GM18870 (cell line): ENCODE measurements around the gene AP4E1.
"Not testable (repeated sequence)": the region's sequence is repeated elsewhere in the genome, so short reads cannot be mapped to it uniquely, and the experiment has no call there.

Experiments used
- ATAC-seq: cut with Tn5 transposase; IDR thresholded peaks from one replicate; pipeline ENCODE4 v1.9.1; 2021; ENCODE audit warnings: moderate library complexity; ENCODE audit not compliant: unreplicated experiment

Gene AP4E1

DNA sequence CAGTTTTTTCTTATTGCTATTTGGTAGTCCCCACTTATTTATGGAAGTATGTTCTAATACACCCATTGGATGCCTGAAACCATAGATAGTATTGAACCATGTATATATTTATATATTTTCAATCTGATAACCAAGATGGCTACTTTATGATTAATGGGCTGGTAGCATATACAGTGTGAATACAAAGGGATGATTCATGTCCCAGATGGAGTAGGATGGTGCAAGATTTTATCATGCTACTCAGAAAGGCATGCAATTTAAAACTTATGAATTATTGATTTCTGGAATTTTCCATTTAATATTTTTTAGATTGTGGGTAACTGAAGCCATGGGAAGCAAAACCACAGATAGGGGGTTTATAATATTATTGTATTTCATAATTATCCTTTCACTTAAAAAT is 35.2 kb downstream of the AP4E1 start:
- ATAC-seq, result no peak

DNA sequence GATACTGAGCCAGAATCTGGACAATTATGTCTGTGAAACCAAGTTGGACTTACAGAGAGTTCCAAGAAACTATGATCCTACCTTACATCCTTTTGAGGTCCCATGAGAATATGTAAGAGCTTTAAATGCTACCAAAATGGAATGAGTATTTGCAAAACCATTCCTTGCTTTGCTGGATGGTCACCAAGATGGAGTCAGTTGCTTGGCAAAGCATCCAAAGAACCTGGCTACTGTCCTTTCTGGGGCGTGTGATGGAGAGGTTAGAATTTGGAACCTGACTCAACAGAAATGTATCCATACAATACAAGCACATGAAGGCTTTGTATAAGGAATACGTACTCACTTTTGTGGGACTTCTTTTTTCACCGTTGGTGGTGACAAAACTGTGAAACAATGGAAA is 36.2 kb downstream of the AP4E1 start:
- no peak for ATAC-seq

GRCh38 chr15:50945725-50946124 is 37.2 kb downstream of the AP4E1 start:
- ATAC-seq, result no peak

DNA sequence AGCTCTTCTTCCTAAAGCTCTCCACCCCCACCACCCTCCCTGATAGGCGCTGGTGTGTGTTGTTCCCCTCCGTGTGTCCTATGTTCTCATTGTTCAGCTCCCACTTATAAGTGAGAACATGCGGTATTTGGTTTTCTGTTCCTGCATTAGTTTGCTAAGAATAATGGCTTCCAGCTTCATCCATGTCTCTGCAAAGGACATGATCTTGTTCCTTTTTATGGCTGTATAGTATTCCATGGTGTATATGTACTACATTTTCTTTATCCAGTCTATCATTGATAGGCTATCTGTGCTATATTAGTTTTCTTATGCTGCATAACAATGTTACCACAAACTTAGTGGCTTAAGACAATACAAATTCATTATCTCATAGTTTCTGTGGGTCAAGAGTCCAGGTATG is 42.3 kb downstream of the AP4E1 start:
- not testable (repeated sequence) for ATAC-seq

- ATAC-seq, result no peak
Observed at GRCh38 chr15:50953302-50953701, 44.8 kb downstream of the AP4E1 start.

DNA sequence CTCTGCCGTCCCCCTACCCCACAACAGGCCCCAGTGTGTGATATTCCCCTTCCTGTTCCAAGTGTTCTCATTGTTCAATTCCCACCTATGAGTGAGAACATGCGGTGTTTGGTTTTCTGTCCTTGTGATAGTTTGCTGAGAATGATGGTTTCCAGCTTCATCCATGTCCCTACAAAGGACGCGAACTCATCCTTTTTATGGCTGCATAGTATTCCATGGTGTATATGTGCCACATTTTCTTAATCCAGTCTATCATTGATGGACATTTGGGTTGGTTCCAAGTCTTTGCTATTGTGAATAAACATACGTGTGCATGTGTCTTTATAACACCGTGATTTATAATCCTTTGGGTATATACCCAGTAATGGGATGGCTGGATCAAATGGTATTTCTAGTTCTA is 46.4 kb downstream of the AP4E1 start:
- ATAC-seq, result not testable (repeated sequence)

GRCh38 chr15:50959717-50960116 is 51.2 kb downstream of the AP4E1 start:
- ATAC-seq, result no peak

- no peak for ATAC-seq
Observed at GRCh38 chr15:50964075-50964474, 55.6 kb downstream of the AP4E1 start.

DNA sequence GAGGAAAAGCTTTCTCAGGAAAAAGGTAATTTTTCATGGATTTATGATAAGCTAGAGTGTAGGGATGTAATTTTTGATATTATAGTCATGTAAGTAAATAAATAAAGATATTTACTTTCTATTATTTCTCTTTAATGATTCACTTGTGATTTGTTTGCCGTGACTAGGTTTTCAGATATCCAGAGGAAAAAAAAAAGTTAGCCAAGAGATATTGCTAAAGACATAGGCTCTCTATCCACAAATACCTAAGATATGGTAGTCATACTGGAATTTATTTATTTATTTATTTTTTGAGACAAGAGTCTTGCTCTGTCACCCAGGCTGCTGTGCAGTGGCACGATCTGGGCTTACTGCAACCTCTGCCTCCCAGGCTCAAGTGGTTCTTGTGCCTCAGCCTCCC is 59.9 kb downstream of the AP4E1 start:
- ATAC-seq, result no peak

- ATAC-seq, result no peak
Observed at GRCh38 chr15:50970524-50970923, 62.0 kb downstream of the AP4E1 start.

GRCh38 chr15:50971115-50971514 is 62.6 kb downstream of the AP4E1 start:
- no peak for ATAC-seq

DNA sequence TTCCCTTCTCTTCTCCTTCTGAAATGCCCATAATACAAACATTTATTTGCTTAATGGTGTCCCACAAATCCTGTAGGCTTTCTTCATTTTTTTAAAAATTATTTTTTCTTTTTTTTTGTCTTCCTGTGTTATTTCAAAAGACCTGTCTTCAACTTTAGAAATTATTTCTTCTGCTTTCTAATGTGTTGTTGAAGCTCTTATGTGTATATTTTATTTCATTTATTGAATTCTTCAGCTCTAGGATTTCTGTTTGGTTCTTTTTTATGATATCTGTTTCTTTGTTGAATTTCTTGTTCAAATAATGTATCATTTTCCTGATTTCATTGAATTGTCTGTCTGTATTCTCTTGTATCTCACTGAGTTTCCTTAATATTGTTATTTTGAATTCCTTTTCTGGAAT is 63.1 kb downstream of the AP4E1 start:
- ATAC-seq, result no peak

GRCh38 chr15:50973605-50974004 is 65.1 kb downstream of the AP4E1 start:
- no peak for ATAC-seq

DNA sequence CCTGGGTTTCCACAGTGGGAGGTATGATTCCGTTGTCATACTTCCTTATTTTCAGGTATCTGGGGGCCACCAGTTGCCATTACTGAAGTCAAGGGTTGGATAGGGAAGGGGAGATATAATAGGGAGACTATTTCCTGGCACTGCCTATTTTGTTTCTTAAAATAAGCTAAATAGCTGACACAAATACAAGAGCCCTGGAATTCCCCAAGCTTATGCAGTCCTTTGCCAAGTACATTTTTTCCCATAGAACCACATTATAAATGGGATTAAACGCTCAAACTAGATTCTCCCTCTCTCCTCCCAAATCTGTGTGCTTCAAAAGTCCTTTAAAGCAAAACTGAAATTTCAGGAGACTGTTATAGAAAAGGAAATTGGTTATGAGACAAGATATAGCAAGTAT is 68.7 kb downstream of the AP4E1 start:
- no peak for ATAC-seq

- no peak for ATAC-seq
Observed at GRCh38 chr15:50978580-50978979, 70.1 kb downstream of the AP4E1 start.

DNA sequence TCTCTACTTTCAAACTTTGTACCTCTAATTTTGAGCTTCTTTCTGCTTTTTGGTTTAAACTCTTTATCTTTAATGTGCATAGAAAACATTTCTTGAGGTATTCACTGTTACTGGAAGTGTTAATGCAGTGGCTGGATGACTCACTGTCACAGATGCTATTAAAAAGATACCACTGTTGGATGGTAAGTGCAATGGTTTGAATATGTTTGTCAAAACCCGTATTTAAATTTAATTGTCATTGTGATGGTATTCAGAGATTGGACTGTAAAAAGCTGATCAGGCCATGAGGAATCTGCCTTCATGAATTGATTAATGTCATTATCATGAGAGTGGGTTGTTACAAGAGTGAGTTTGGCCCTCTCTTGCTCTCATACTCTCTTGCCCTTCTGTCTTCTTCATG is 70.6 kb downstream of the AP4E1 start:
- ATAC-seq, result no peak

DNA sequence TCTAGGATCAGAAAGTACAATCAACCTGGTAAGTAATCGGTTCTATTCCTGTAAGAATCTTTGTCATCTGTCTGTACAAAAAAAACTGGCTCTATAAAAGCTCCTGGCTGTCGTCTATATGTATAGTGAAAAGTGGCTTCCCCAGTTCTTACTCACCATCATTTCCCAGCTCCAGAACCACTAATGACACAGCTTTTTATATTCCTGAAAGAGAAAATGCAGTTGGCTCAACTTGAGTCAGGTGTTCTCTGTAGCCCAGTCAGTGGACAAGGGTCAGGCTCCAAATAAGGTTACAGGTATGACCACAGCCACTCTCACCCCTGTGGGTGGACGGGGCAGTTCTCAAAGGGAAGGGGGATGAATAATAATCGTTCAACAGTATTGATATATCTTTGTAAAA is 85.1 kb downstream of the AP4E1 start:
- ATAC-seq, result no peak

- no peak for ATAC-seq
Observed at GRCh38 chr15:50996641-50997040, 88.2 kb downstream of the AP4E1 start.

DNA sequence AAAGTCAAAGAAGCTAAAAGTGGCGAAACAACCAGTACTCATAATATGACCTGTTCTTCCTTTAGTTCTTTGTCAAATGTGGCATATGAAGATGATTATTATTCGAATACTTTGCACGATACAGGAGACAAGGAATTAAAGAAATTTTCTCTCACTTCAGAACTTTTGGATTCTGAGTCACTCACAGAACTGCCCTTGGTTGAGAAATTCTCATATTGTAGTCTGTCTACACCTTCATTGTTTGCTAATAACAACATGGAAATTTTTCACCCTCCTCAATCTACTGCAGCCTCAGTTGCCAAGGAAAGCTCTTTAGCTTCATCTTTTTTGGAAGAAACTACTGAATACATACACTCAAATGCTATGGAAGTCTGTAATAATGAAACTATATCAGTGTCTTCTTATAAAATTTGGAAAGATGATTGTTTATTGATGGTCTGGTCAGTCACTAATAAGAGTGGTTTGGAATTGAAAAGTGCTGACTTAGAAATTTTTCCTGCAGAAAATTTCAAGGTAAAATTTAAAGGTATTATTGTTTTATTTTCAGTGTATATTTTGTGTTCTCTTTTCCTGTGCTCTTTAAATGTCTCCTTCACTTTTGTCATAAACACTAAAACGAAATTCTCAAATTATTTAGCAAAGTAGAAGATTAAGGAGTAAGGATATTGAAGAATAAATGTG is 89.0 kb downstream of the AP4E1 start:
- ATAC-seq, result no peak

DNA sequence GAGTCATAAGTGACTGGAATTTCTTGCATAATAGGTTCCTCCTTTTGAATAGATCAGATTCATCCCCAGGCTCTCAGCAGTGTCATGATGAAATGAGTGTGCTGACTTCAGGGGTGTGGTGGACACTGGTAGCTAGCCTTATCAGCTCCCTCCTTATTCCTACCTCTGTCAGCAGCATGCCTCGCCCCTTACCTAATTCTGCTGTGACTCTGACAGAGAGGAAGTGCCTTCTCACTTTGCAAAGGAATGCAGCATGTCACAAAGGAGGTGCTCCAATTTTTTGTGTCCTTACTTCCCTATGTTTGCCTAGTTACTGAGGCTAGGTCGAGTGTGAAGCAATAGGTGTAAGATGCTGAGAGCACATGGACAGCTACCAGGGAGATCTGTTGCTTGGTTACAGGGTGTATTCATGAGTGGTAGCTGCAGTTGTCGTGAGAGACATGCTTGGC is 95.6 kb downstream of the AP4E1 start:
- no peak for ATAC-seq

- no peak for ATAC-seq
Observed at GRCh38 chr15:51006336-51006985, 98.0 kb downstream of the AP4E1 start.

- ATAC-seq, result no peak
Observed at GRCh38 chr15:51007131-51007666, 98.7 kb downstream of the AP4E1 start.

DNA sequence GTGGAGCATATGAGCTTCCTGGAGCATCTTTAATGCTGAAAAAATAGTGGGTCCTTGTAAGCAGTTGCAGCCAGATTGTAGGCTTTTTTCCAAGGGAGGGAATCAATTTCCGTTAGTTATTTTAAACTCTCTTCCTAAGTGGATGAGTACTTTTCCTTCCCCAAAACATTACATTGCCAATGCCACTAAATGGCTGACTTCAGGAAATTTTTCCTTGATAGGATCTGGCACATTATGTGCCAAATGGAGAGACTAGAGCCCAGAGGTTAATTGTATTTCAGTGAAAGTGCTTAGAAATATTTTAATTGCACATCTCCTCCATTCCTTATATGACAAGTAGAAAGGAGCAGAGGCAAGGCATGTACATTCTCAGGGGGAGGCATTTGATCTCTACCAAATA is 102.7 kb downstream of the AP4E1 start:
- ATAC-seq, result no peak
